ENCODE data around the gene ANAPC16. TPM values are rescaled to one million over a fixed set of nuclear protein-coding genes. Genes with fewer than 3 reads are reported as not detected.

The ANAPC16 gene
- total and polyA plus RNA-seq, 2 donors (not counting 1 experiment from before 2014, with no cell fraction given), result 104 to 132 TPM

DNA sequence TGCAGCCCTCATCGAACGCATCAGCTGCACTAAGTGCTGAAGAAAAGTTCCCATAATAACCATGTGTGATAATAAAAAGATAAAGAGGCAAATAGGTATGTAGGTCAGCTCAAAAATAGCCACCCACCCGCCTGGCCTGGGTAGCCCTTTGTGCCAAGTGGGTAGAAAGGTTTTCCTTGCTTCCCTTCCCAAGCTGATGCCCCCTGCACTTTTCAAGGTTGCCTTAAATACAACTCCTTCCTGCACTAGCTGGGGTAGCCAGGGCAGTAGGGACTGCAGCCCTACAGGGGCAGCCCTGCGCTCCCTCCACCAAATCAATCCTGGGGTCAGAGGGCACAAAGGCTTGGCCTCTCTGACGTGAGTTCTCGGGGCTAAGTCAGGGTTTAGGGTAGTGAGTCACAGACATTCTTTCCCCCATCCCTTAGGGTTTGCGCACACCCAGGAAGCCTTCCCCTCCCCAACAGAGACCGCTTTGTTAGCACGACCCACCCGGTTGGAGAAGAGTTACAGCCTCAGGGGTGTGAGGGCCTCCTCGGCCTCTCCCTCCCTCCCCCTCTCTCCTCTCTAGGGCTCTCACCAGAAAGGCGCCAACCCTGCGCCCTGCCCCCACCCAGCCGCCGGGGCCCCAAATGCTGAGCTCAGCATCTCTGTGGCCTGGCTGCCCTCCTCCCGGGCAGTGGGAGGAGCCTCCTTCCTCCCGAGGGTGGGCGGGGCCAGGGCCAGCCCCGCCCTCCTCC lies 44.6 kb downstream of the ANAPC16 start:
- peaks cover 52 to 71% of the 10 kb centered on the region in 2 donors for H3K4me1 ChIP-seq (ENCODE audit: control insufficient read depth in 2 of 2, insufficient read depth in 2 of 2, low read length in 2 of 2)
- no peaks in the 10 kb centered on the region for H3K9me3 ChIP-seq (ENCODE audit: control extremely low read depth in 1 of 3, control insufficient read depth in 2 of 3, insufficient read depth in 1 of 3, low read length in 2 of 3)
- peak overlapping the region in 4 of 5 experiments; percentile 70 to 80 (median 74) for H3K4me3 ChIP-seq (ENCODE audit: control extremely low read depth in 1 of 5, extremely low read depth in 1 of 5, insufficient read depth in 1 of 5, low read depth in 2 of 5, low read length in 4 of 5)
- peaks cover 53% of the 10 kb centered on the region for H3K4me1 Mint-ChIP-seq
- peak overlapping the region; percentile 69 for H2AFZ ChIP-seq (ENCODE audit: insufficient read depth, low read depth, low read length, poor library complexity, severe bottlenecking)
- H3K27me3 ChIP-seq (replicated peaks in 1 of 4; ENCODE audit: control extremely low read depth in 1 of 4, control insufficient read depth in 3 of 4, insufficient read depth in 4 of 4, low read length in 3 of 4), result no peaks in the 10 kb centered on the region
- ChIA-PET POLR2A (interaction anchor here (0.6 to 3.8 kb wide), 13 partner anchors 10 to 73 kb away, joined by 3 to 41 read pairs (median 4); partner anchors contain the start of genes ANAPC16, ASCC1 and DDIT4), CTCF (interaction anchor here (0.6 to 8.3 kb wide), 14 partner anchors 10 to 134 kb away, joined by 3 to 48 read pairs (median 6); partner anchors contain the start of gene DDIT4)
- TF ChIP-seq EZH2 (IDR thresholded peaks at IDR 0.05; ENCODE audit: borderline replicate concordance, insufficient read depth, low read depth, low read length, poor library complexity, severe bottlenecking), result no peak
- TF ChIP-seq, protein P1, sequence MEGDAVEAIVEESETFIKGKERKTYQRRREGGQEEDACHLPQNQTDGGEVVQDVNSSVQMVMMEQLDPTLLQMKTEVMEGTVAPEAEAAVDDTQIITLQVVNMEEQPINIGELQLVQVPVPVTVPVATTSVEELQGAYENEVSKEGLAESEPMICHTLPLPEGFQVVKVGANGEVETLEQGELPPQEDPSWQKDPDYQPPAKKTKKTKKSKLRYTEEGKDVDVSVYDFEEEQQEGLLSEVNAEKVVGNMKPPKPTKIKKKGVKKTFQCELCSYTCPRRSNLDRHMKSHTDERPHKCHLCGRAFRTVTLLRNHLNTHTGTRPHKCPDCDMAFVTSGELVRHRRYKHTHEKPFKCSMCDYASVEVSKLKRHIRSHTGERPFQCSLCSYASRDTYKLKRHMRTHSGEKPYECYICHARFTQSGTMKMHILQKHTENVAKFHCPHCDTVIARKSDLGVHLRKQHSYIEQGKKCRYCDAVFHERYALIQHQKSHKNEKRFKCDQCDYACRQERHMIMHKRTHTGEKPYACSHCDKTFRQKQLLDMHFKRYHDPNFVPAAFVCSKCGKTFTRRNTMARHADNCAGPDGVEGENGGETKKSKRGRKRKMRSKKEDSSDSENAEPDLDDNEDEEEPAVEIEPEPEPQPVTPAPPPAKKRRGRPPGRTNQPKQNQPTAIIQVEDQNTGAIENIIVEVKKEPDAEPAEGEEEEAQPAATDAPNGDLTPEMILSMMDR (IDR thresholded peaks at IDR 0.05), result no peak
- no peaks in the 10 kb centered on the region for H3K27me3 Mint-ChIP-seq
- H3K4me3 Mint-ChIP-seq, result peak overlapping the region; percentile 94
- H3K79me2 ChIP-seq (ENCODE audit: control insufficient read depth, insufficient read depth, low read length), result peaks cover 3% of the 10 kb centered on the region
- intact Hi-C loops (cut with micrococcal nuclease), result loop anchor here (2.0 to 5.0 kb wide), 3 partner anchors 16 to 173 kb away; partner anchors contain the start of genes ANAPC16, ASCC1 and SPOCK2
- H3K9me3 Mint-ChIP-seq (ENCODE audit: insufficient read depth), result no peaks in the 10 kb centered on the region
- H3K9ac ChIP-seq (ENCODE audit: low read length), result peak overlapping the region; percentile 80
- DNase-seq, result peak; percentile 81
- no peaks in the 10 kb centered on the region for H4K20me1 ChIP-seq (ENCODE audit: control insufficient read depth, insufficient read depth, low read length, poor library complexity, severe bottlenecking)
- H3K27ac Mint-ChIP-seq, result peak overlapping the region; percentile 89
- WGBS (ENCODE audit: insufficient coverage), result 0% methylated on average over 4 of the region's 19 CpGs
- H3K36me3 ChIP-seq (replicated peaks in 1 of 2; ENCODE audit: control extremely low read depth in 1 of 2, control insufficient read depth in 1 of 2, extremely low read depth in 1 of 2, insufficient read depth in 2 of 2, low read length in 1 of 2), result no peaks in the 10 kb centered on the region
- peak overlapping the region; percentile 93 for H3K4me2 ChIP-seq (replicated peaks; ENCODE audit: low read depth, low read length, poor library complexity, severe bottlenecking)
- peak; percentile 81 for ATAC-seq (ENCODE audit: low read depth)
- peak overlapping the region; percentile 47 to 67 for H3K27ac ChIP-seq (ENCODE audit: low read length in 2 of 2)

Data from B cell (primary cell).